SK-N-DZ (cell line): ENCODE results near the gene MED12L.
"Not testable (repeated sequence)": the region's sequence is repeated elsewhere in the genome, so short reads cannot be mapped to it uniquely, and the experiment has no call there.

ENCODE experiments used
- DNase-seq: peaks from one replicate; pipeline ENCODE4 v3.0.0-alpha.2; 2015; ENCODE audit warnings: low spot score

Gene MED12L

GRCh38 chr3:151142929-151143328, 57.5 kb downstream of the MED12L start:
- DNase-seq = no peak

GRCh38 chr3:151144016-151144415, 58.6 kb downstream of the MED12L start:
- DNase-seq = no peak

- no peak for DNase-seq
Measured at GRCh38 chr3:151144760-151145159, 59.3 kb downstream of the MED12L start.

GRCh38 chr3:151145713-151146070, 60.2 kb downstream of the MED12L start:
- DNase-seq = no peak

GRCh38 chr3:151146071-151146730, 60.7 kb downstream of the MED12L start:
- peak; percentile 87 for DNase-seq

GRCh38 chr3:151146731-151147091, 61.2 kb downstream of the MED12L start:
- DNase-seq = peak; percentile 10

GRCh38 chr3:151147299-151147698, 61.8 kb downstream of the MED12L start:
- no peak for DNase-seq

- no peak for DNase-seq
Measured at GRCh38 chr3:151152455-151153079, 67.1 kb downstream of the MED12L start.

- no peak for DNase-seq
Measured at GRCh38 chr3:151154566-151154965, 69.1 kb downstream of the MED12L start.

- DNase-seq = no peak
Measured at GRCh38 chr3:151155409-151156128, 70.1 kb downstream of the MED12L start.

GRCh38 chr3:151156618-151157216, 71.3 kb downstream of the MED12L start:
- DNase-seq = peak; percentile 76

- DNase-seq = no peak
Measured at GRCh38 chr3:151159806-151160205, 74.3 kb downstream of the MED12L start.

GRCh38 chr3:151165226-151165625, 79.8 kb downstream of the MED12L start:
- no peak for DNase-seq

GRCh38 chr3:151166161-151166560, 80.7 kb downstream of the MED12L start:
- DNase-seq = no peak

- peak; percentile 51 for DNase-seq
Measured at GRCh38 chr3:151168269-151169094, 83.0 kb downstream of the MED12L start.

GRCh38 chr3:151169262-151169947, 83.9 kb downstream of the MED12L start:
- DNase-seq = no peak

- not testable (repeated sequence) for DNase-seq
Measured at GRCh38 chr3:151169948-151170679, 84.7 kb downstream of the MED12L start.

GRCh38 chr3:151171145-151171757, 85.8 kb downstream of the MED12L start:
- DNase-seq = no peak

- DNase-seq = no peak
Measured at GRCh38 chr3:151174351-151174750, 88.9 kb downstream of the MED12L start.

GRCh38 chr3:151175952-151176351, 90.5 kb downstream of the MED12L start:
- DNase-seq = no peak
